Stimulated activated CD8-positive, alpha-beta memory T cell treated with anti-CD3 and anti-CD28 coated beads, Interleukin-15, amount 100 ng/mL, for 4 hours (primary cell): ENCODE results near the gene TMEM17.

Experiments
- DNase-seq, 2 donors: peaks; one replicate each; pipeline ENCODE4 v3.0.0-alpha.2; 2020; ENCODE audit warnings: low read depth in 2 of 2

Gene TMEM17

DNA sequence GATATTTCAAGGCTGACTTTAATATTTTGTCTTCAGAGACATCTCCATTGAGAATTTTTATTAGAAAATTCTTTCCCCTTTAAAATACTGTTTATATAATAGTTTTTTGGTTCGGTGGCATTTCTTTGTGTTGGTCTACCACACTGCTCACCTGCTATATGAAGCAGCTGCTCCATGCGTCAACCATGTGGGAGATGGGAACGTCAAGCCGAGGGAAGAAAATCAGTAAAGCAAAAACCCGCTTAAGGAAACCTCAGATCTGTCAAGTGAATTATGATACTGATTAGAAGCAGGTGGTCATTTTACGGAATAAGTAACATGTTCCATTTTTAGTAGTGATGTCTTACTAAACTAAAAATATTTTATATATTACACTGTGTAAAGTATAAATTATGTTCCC, 5.6 kb upstream of the TMEM17 start:
- no peak for DNase-seq

DNA sequence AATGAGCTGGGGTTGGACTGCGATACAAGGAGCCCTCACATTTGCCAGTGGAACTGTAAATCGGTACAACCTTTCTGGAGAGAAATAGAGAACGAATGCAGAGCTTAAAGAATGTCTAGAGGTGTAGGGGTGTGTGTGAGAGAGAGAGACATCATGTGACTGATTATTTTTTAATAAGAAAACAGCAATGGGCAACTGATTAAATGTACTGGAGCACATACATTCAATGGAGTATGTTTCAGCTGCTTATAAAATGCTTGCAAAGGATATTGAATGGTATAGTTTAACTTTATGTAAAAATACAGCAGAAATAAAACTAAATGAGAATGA, 391 bp upstream of the TMEM17 start:
- DNase-seq, result no peak

DNA sequence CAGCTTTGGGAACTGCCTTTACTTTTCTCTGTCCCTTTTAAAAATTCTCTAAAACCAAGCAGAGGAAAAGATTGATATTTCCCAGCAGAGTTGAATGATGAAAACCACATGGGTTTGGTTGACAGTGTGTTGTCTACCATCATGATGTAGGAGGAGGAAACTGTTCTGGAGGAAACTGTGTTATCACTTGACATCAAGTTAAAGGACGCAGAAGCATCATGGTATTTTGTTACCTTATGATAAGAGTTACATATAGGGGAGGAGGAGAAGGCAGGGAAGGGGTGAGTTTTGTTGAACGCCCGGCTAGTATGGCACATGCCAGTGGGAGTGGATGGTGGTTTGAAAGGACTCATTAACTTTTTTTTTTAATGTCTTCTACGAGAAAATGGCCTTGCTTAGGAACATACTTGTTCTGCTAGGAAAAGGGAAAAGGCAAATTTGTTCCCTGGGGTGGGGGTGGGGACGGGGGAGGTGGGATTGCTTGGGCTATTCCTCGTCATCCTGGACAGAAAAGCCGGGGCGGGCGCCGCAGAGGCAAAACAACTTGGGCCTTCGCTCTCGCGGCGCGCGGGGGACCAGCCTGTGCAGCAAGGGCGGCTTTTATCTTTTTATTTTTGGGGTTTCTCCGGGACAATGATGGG, 766 bp downstream of the TMEM17 start:
- DNase-seq, result no peak

DNA sequence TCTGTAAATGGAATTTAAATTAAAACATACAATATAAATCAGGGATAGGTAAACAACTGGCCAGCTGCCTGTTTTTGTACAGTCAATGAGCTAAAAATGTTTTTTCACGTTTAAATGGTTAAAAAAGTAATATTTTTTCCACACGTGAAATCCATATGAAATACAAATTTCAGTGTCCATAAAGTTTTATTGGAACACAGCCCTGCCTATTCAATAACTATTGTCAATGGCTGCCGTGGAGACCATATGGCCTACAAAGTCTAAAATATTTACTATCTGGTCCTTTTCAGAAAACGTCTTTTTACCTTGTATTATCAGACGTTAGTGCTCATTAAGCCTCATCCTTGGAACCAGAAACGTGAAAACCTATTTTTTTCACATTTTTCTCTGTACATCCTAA, 1.3 kb downstream of the TMEM17 start:
- no peak for DNase-seq

DNA sequence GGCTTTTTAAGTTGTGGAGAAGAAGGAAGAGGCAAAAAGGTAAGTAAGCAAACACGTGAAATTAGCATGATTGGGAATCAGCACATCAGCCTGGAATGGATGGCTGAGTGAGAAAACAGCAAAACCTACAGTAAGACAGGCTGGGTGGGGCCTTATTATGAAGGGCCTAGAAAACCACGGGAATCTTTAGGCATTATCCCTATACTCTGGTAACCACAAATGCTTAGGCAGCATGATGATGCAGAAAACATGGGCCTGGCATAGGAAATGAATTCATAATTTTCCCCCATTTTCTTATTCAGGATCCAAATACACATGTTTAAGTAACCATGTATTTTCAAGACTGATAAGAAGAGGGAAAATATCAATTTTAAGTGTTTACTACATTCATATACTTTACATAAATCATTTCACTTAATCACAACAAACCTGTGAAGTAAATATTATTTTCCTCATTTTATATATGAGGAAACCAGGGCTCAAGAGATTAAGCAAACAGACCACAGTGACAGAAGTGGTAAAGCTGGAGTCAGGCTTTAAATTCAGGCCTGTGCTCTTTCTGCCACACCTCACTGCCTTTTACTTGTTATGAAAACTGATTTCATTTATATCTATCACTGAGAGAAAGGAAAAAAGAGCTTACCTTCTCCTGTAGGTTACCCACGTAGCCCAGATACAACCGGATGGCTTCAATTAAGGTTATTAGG, 4.0 kb downstream of the TMEM17 start:
- no peak for DNase-seq

DNA sequence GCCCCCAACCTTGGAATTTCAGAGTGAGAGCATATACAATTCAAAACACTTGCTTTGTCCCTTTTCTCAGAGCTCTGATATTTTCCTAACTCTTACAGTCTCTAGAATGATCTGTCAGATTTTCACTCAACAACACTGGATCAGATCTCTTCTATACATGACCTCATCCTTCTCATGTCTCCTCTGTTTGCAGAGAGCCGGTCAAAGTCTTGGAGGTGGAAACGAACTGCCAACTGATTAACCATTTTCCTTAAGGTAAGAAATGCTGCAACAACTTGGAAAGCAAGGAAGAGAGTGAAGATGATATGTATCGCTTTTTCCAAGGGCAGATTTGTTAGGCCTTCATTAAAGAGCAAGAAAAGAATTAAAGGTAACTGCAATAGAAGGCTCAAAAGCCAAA, 4.9 kb downstream of the TMEM17 start:
- no peak for DNase-seq

DNA sequence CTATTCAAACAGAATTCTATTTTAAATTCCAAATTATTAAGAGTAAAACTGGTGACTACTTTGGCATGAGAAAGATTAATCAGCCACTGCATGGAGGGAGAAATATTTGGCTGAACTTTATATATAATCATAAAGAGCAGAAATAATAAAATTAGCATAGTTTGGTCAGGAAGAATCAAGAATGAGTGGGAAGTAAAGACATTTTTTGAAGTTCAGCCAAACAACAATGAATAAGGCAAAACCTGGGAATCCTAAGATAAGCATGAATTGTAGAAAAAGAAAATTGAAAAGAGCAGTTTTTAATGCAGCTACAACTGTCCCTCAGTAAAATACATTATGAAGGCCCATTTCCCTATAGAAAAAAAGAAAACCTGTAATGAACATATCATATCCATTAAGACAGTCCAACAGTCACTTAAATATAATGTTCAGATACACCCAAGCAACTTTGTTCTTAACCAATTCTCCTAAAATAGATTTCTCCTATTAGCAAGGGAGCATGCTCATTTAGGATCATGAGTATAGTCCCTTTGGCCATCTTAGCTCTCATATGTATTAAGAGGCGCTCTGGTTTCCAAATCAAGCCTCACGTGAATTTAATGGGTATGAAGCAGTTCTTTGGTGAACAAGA, 6.5 kb downstream of the TMEM17 start:
- DNase-seq, result no peak

DNA sequence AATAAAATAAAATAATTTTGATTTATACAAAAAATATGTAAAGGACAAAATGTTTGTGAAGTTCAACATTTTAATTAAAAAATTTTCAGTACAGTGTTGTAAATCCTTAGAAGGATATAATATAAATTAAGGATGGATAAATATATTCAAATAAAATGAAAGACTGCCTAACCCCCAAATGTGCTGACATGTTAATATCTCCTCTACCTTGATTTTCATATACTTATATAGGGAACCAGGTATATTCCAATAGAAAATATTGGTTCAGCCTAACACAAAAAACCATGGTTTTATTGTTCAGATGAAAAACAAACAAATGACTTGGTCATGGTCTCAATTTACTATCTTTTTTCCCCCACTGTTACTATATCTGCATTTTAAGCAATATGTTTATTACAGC, 7.3 kb downstream of the TMEM17 start:
- DNase-seq, result no peak

DNA sequence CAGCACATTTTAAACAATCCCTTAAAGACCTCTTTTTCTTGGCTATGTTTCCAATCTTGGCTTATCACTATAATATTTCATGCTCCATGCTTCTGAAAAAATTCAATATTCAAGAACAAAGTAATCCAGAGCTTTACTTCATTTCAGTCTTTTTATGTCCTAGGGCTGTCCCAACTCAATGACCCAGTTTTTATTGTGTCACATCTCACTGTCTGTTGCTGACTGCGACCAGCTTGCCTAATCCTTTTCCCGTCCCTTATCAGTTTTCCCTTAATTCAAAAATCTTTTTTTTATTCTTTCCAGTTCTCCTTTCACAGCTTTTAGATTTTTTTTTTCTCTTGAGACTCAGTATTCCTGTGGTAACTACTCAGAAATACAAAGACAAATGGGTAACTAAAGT, 10.2 kb downstream of the TMEM17 start:
- no peak for DNase-seq

DNA sequence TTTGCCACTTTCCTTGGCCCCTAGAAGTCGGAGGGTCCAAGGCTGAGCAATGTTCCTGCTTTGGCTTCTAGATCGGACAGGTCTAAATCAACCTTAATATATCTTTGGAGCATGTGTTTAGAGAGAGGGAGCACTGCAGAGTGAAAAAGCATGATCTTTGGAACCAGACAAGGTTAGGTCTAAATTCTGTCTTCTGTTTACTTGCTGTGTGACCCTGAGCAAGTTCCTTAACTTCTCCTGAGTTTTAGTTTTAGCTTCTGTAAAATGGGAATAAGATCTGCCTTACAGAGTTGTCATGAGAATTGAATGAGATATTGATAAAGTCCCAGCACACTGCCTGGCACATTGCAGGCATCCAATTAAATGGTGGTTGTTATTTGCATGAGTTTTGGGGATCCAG, 13.9 kb downstream of the TMEM17 start:
- DNase-seq, result no peak

DNA sequence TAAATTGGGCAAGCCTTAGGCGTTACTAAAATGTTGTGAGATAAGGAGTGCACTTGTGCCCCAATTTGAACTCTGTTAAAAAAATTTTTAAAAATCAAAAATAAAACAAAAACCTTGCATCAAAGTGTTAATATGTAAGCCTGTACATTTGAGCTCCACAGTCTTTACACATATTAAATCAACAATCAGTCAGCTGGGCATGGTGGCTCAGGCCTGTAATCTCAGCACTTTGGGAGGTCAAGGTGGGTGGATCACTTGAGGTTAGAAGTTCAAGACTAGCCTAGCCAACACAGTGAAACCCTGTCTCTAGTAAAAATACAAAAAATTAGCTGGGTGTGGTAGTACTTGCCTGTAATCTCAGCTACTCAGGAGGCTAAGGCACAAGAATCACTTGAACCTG, 16.3 kb downstream of the TMEM17 start:
- DNase-seq, result no peak

DNA sequence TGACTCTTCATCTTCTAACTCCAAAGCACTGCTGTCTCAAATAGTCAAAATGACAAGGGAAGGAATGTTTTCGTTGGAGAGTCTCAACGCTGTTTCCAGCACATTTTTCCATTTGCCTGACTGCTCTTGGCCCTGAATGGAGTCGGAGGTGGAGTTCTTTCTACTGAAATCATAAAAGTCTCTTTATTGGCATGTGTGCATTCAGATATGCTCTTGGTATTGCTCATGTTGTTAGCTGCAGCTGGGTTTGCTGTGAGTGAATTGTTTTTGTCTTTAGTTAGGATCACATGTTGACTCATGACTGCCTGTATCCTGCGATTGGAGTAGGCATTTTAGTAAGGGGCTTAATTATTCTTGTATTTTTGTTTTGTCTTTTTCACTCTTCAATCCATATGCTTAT, 16.8 kb downstream of the TMEM17 start:
- DNase-seq, result no peak

DNA sequence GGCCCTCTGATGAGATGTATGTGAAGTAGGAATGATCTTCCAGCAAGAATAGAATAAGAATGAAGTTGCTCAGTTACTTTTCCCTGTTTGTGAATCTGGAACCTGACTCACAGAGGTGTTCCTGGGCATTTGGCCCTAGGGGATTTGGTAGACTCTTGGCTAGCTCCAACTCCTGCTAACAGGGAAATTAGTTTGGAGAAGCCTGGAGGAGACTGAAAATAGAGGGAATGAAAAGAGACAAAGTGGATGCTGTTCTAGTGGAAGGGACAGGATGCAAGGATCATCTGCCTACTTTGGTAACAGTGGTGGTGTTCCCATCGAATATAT, 19.6 kb downstream of the TMEM17 start:
- DNase-seq, result no peak

DNA sequence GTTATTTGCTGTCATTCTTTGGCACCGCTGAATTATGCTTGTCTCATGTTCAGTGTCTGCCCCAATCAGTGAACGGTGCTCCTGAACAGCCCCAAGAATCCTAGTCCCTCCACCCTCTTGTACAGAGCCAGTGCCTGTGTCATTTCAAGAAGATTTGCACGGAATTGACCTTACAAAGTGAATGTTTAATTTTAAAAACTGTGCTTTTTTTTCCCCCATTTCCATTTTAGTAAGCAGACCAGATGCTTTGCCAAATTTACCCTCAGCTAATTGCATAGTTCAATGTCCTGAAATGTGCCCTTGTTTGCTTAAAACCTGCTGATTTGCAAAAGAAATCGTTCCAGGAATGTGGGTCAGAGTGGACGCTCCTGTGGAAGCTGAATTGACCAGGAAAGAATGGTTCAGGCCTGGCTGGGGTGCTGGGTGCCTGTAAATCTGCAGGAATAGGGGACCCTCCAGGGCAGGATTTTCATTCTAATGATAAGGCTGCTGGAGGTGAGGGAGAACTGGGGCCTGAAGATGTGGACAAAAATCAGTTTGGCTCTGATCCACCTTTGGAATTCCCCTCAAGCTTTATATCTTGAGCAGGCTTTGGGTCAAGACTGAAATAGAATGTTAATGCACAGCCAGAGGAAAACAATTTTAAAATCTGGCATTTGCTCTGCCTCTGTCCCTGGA, 20.1 kb downstream of the TMEM17 start:
- no peak for DNase-seq

DNA sequence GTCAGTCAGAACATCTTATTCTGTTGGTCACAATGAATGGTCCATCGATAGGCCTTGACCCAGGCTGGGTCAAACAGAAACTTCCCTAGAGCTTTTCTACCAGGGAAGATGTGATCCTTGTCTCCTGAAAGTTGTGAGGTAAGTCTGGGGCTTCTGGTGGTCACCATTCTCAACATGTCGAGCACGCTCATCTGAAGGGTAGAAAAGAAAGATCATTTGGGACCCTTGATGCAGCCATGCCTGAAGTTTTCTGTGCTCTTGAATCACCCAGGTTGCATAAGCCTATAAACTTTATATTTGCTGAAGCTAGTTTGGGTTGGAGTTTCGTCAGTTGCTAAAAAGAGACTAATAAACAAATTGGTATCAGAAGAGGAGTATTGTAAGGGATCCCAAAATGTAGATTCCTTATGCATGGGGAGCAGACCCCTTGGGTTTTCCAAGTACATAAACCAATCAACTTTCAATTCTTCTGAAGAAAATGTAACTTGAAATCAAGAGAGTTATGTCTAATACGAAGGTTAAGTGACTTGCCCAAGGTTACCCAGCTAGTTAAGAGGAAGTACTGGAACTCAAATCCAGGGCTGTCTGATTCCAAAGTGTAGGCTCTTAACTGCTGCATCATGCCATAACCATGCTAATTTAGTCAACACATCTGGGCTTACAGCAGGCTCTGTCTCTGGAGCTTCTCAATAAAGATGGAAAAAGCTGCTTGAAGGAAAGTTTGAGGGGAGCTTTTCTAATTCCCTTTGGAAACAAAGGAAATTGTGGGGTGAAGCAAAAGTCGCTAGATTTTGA, 23.2 kb downstream of the TMEM17 start:
- DNase-seq, result no peak

DNA sequence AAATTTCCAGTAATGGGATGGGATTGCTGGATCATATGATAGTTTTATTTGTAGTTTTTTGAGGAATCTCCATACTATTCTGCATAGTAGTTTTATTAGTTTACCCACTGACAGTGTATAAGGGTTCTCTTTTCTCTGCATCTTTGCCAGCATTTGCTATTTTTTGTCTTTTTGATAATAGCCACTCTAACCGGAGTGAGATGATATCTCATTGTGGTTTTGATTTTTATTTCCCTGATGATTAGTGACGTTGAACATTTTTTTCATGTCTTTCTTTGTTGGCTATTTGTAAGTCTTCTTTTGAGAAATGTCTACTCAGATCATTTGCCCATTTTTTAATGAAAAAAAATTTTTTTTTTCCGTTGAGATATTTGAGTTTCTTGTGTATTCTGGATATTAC, 26.1 kb downstream of the TMEM17 start:
- DNase-seq, result no peak

DNA sequence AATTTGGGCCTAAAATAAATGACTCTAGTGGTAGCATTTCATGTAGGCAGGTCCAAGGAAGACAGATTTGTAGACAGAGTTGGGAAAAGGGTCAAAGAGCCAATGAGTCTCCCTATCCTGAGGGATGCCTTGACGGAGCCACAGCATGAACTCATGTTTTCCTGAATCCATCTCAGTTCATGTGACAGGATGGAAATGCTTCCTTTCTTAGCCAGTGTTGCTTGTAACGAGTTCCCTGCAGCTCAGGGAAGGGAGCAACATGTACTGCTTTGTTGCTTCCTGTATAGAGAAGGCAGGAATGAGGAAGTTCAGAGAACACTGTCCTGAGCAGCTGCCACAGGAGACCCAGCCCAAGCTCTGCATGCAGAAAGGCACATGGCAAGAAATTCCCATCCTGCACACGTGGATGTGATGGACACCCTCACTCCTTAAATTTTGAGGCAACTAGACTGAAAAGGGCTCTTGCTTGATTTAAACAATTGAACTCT, 27.9 kb downstream of the TMEM17 start:
- no peak for DNase-seq

DNA sequence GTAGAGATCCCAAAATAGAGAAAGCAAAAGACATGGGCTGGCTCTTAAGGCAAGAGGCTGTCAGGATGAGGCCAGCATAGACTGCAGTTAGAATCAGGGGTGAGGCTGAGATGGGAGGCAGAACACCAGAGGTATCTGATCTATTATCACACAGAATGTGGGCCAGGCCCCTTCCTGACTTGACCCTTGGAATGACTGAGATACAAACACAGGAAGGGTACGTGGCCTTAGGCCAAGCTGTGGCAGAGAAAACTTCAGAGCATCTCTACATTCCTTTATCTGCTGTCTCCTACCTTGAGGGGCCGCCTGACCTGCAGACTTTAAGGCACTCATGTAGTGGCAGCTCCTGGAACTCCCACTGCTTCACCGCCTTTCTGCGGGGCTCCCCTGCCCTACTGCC, 28.4 kb downstream of the TMEM17 start:
- DNase-seq, result no peak

DNA sequence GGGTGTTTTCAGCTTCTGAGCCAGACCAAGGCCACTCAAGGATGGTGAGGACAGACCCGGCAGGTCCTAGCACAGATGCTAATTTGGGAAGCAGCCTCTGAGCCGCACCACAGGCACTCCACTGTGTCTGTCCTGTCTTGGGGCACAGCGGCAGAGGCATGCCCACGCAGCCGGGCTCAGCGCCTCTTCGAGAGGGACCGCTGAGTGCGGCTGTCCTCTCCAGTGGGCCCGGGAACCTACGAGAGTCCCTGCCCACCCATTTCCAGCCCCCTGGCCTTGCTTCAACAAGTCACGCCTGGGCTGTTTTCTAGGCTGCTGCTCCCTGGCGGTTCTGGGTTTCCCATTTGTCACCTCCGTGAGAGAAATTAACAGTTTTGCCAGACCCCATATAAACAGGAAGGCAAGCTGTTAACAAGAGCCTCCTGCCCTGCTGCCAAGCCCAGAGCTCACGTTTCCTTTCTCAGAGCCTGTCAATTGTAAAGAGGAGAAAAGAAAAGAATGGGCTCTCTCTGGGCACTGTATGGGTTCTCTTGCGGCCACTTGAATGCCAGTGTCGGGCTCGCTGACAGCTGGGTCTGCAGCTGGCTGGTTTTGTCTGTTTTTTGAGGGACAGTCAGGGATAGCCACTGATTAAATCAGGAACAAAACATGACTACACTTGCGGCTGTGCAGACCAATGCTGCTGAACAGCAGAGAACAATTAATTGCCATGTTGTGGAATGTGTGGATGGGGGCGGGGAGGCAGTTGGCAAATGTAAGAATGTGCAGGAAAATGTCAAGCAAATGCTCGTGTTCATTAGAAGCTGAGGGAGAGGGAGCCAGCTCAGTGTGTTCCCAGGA, 30.6 kb downstream of the TMEM17 start:
- no peak for DNase-seq

DNA sequence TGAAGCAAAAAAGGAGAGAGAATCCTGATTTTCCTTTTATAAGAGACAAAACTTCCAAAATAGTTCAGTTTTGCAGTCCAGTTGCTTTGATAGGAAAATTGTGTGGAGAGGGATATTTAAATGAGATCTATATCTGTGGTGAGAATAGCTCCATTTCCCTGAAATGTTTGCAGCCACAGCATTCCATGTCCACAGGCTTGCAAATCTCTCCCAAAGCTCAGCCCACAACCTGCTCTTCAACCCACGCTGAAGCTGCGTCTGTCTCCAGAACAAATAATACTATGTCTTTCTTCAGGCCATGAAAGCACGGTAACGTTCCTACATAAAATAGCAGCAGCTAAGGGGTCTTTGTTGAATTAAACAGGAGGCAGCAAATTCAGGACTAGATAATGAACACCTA, 31.8 kb downstream of the TMEM17 start:
- no peak for DNase-seq

DNA sequence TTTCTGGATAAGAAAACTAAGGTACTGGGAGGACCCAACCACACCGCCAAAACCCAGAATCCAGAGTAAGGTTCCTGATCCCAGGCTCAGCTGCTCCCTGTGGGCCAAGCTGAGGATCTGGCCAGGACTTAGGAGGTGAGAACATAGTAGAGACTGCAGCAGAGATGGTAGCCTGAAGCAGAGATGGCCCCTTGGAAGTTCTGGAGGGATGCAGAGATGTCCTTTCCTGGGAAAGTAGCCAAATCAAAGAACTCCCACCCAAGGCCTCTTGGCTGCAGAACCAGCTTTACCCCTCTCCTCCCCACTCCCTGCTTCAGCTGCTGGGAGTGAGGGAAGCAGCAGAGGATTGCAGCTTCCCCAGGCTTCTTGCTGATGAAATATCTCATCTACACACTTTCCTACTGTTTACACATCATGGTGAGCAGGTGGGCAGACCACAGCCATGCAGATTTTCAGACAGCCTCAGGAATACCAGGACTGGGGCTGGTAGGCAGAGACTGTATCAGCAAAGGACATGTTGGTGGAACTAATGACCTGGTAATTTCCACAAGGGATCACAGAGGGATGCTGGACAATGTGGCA, 32.7 kb downstream of the TMEM17 start:
- DNase-seq, result no peak
